Stimulated activated CD4-positive, alpha-beta T cell treated with anti-CD3 and anti-CD28 coated beads, Interleukin-15, amount 100 ng/mL, for 1 hour (primary cell): ENCODE results near the gene ZNF280A.
"Not testable (repeated sequence)": the region's sequence is repeated elsewhere in the genome, so short reads cannot be mapped to it uniquely, and the experiment has no call there.

ENCODE experiments used
- DNase-seq, 2 donors: peaks; one replicate each; pipeline ENCODE4 v3.0.0-alpha.2; 2020; ENCODE audit warnings: low read depth in 1 of 2, low spot score in 1 of 2

Gene ZNF280A

GRCh38 chr22:22546490-22546889 is 26.4 kb upstream of the ZNF280A start:
- DNase-seq = no peak

GRCh38 chr22:22545084-22545483 is 25.0 kb upstream of the ZNF280A start:
- DNase-seq = no peak

- DNase-seq = no peak
These were observed 18.3 kb upstream of the ZNF280A start for GRCh38 chr22:22538226-22538989.

GRCh38 chr22:22536916-22537315 is 16.8 kb upstream of the ZNF280A start:
- no peak for DNase-seq

- DNase-seq = no peak
These were observed 16.4 kb upstream of the ZNF280A start for GRCh38 chr22:22536515-22536914.

GRCh38 chr22:22535662-22536061 is 15.6 kb upstream of the ZNF280A start:
- no peak for DNase-seq

GRCh38 chr22:22534604-22535415 is 14.7 kb upstream of the ZNF280A start:
- no peak for DNase-seq

- no peak for DNase-seq
These were observed 13.8 kb upstream of the ZNF280A start for GRCh38 chr22:22533863-22534262.

- DNase-seq = no peak
These were observed 13.3 kb upstream of the ZNF280A start for GRCh38 chr22:22533417-22533816.

GRCh38 chr22:22532547-22533071 is 12.5 kb upstream of the ZNF280A start:
- not testable (repeated sequence) for DNase-seq

- DNase-seq = no peak
These were observed 11.9 kb upstream of the ZNF280A start for GRCh38 chr22:22531770-22532546.

- no peak for DNase-seq
These were observed 8.7 kb upstream of the ZNF280A start for GRCh38 chr22:22528780-22529179.

GRCh38 chr22:22527312-22527711 is 7.2 kb upstream of the ZNF280A start:
- no peak for DNase-seq

GRCh38 chr22:22526125-22526912 is 6.2 kb upstream of the ZNF280A start:
- no peak for DNase-seq

GRCh38 chr22:22523494-22523893 is 3.4 kb upstream of the ZNF280A start:
- no peak for DNase-seq

GRCh38 chr22:22521631-22522030 is 1.6 kb upstream of the ZNF280A start:
- DNase-seq = no peak

GRCh38 chr22:22520667-22521602 is 865 bp upstream of the ZNF280A start:
- no peak for DNase-seq

- DNase-seq = no peak
These were observed 479 bp downstream of the ZNF280A start for GRCh38 chr22:22519591-22519990.

GRCh38 chr22:22516992-22517391 is 3.1 kb downstream of the ZNF280A start:
- DNase-seq = no peak

- no peak for DNase-seq
These were observed 4.2 kb downstream of the ZNF280A start for GRCh38 chr22:22515890-22516289.
